Thyroid gland (tissue), 4 donors: ENCODE data around the gene PFN3. TPM values are rescaled to one million over a fixed set of nuclear protein-coding genes. Genes with fewer than 3 reads are reported as not detected.

Experiments used
- DNase-seq, 2 donors: peaks; one replicate each; pipeline ENCODE4 v3.0.0-alpha.2; 2019
- H3K27ac ChIP-seq, 3 donors: fragments of 200-600 bp; sonication (generic); 1 replicate in 2 of 3; 2 replicates in 1 of 3; pipeline ENCODE4 v1.5.1; 2016 to 2019; ENCODE audit warnings: mild to moderate bottlenecking in 1 of 3, moderate library complexity in 1 of 3
- H3K27me3 ChIP-seq: fragments of 200-600 bp; sonication (generic); one replicate; pipeline ENCODE4 v1.5.1; 2019
- H3K36me3 ChIP-seq, 2 donors: fragments of 200-600 bp; sonication (generic); one replicate each; pipeline ENCODE4 v1.5.1; 2016 to 2019
- H3K4me1 ChIP-seq, 2 donors: fragments of 200-600 bp; sonication (generic); one replicate each; pipeline ENCODE4 v1.5.1; 2017 to 2019
- H3K4me3 ChIP-seq, 3 donors: fragments of 200-600 bp; sonication (generic); replicated peaks in 1 of 3; 1 replicate in 2 of 3; 2 replicates in 1 of 3; pipeline ENCODE4 v1.5.1; 2016; ENCODE audit warnings: mild to moderate bottlenecking in 1 of 3
- H3K9me3 ChIP-seq: fragments of 200-600 bp; sonication (generic); one replicate; pipeline ENCODE4 v1.5.1; 2017
- CTCF ChIP-seq, 6 experiments: fragments of 200-600 bp in 3 of 6; fragments of 450-650 bp in 3 of 6; sonication (generic) in 3 of 6; IDR thresholded peaks; one replicate each; pipeline ENCODE4 v1.5.1; 2016 to 2019; ENCODE audit warnings: antibody characterized with exemption in 6 of 6, mild to moderate bottlenecking in 2 of 6, inconsistent platforms in 1 of 6, moderate library complexity in 1 of 6
- POLR2A ChIP-seq, 2 donors: fragments of 450-650 bp; IDR thresholded peaks; one replicate each; pipeline ENCODE4 v1.6.1; 2017; ENCODE audit warnings: antibody characterized with exemption in 2 of 2, mild to moderate bottlenecking in 2 of 2, moderate library complexity in 1 of 2
- WGBS, 2 donors: methylation state at CpG; one replicate each; pipeline ENCODE4 v1.1.5; 2017; 5-methylcytosine and 5-hydroxymethylcytosine counted together
- intact Hi-C: fragments of 100-400 bp; cut with DNase I; formaldehyde crosslinking; loops from one replicate; pipeline ENCODE4 v1.15.1; 2023
- total RNA-seq, 4 donors: library from RNA; depleted of rRNA; stranded (reverse); fragments of >200 nt; gene quantifications; one replicate each; pipeline ENCODE4 v1.2.3, GENCODE V29; 2016

PFN3 gene
- total RNA-seq, 4 donors from 2014 or later, result not detected

DNA sequence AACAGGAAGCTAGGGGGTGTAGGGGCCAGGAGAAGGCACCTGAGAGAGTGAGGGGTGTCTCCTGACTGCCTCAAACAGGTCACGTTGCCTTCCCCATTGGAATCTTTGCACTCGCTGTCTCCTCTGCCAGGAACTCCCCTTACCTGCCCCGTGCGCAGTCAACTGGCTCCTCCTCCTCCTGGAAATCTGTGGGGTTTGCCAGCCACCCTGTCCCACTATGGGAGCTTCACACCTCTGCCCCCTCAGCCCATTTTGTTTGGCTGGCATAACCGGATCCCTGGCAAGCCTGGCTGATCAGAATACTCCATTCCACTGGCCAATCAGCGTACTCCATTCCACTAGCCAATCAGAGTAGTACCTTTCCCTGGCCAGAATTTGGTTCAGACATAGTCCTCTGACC, 26.7 kb downstream of the PFN3 start:
- TF ChIP-seq CTCF (IDR thresholded peaks at IDR 0.05), result no peak
- TF ChIP-seq POLR2A (IDR thresholded peaks at IDR 0.05), result no peak
- Histone ChIP-seq H3K4me1 (peaks cover 4% of the 10 kb centered on the region in 2 donors), H3K27ac (no peak overlapping the region), H3K27me3 (no peaks in the 10 kb centered on the region), H3K36me3 (no peaks in the 10 kb centered on the region), H3K9me3 (no peaks in the 10 kb centered on the region), H3K4me3 (no peak overlapping the region)
- 56 to 59% methylated on average over 6 of the region's 6 CpGs for WGBS, 2 donors
- intact Hi-C loops, result no loop called here
- DNase-seq, result peak in 1 of 2 donors; percentile 15

- no peaks in the 10 kb centered on the region for H3K9me3 ChIP-seq
- H3K27me3 ChIP-seq, result no peaks in the 10 kb centered on the region
- intact Hi-C loops, result no loop called here
- no peaks in the 10 kb centered on the region for H3K36me3 ChIP-seq
- TF ChIP-seq POLR2A (IDR thresholded peaks at IDR 0.05) (no peak), CTCF (IDR thresholded peaks at IDR 0.05) (no peak)
- 84 to 96% methylated on average over 6 of the region's 6 CpGs for WGBS, 2 donors
- no peak overlapping the region for H3K27ac ChIP-seq
- peaks cover 4 to 10% of the 10 kb centered on the region in 2 donors for H3K4me1 ChIP-seq
- DNase-seq, result no peak
- no peak overlapping the region for H3K4me3 ChIP-seq
Observed at GRCh38 chr5:177372910-177373309, 27.6 kb downstream of the PFN3 start.

- Histone ChIP-seq H3K27ac (no peak overlapping the region), H3K4me3 (no peak overlapping the region), H3K36me3 (no peaks in the 10 kb centered on the region), H3K27me3 (no peaks in the 10 kb centered on the region), H3K4me1 (peaks cover 9 to 17% of the 10 kb centered on the region in 2 donors), H3K9me3 (no peaks in the 10 kb centered on the region)
- TF ChIP-seq POLR2A (IDR thresholded peaks at IDR 0.05) (no peak), CTCF (IDR thresholded peaks at IDR 0.05) (no peak)
- 91 to 96% methylated on average over 5 to 6 of the region's 12 CpGs for WGBS, 2 donors
- intact Hi-C loops, result no loop called here
- no peak for DNase-seq
Observed at GRCh38 chr5:177372034-177372896, 28.2 kb downstream of the PFN3 start.

- no peak for TF ChIP-seq POLR2A (IDR thresholded peaks at IDR 0.05)
- no peak for TF ChIP-seq CTCF (IDR thresholded peaks at IDR 0.05)
- Histone ChIP-seq H3K27me3 (no peaks in the 10 kb centered on the region), H3K36me3 (no peaks in the 10 kb centered on the region), H3K9me3 (no peaks in the 10 kb centered on the region), H3K4me1 (peaks cover 13 to 20% of the 10 kb centered on the region in 2 donors), H3K27ac (no peak overlapping the region), H3K4me3 (peak overlapping the region in 1 of 3 donors; percentile 21)
- intact Hi-C loops, result no loop called here
- DNase-seq, result no peak
- WGBS, 2 donors, result 61 to 71% methylated on average over 15 of the region's 26 CpGs
Observed at GRCh38 chr5:177371120-177372033, 29.1 kb downstream of the PFN3 start.
